K562 (cell line): ENCODE measurements around the gene ARMC12. TPM values are rescaled to one million over a fixed set of nuclear protein-coding genes. Genes with fewer than 3 reads are reported as not detected.

ENCODE experiments used
- ARNT ChIP-seq, 2 experiments: fragments of 450-650 bp; IDR thresholded peaks; 2 replicates each; pipeline ENCODE4 v1.6.1; 2016; ENCODE audit warnings: mild to moderate bottlenecking in 1 of 2
- ATF1 ChIP-seq, 2 experiments: fragments of 450-650 bp in 1 of 2; IDR thresholded peaks; 2 replicates each; pipeline ENCODE4 v1.6.1; 2016; ENCODE audit warnings: missing compliant biosample characterization in 1 of 2, missing genetic modification characterization in 1 of 2
- CGGBP1 ChIP-seq: fragments of 250-450 bp; sonication (Bioruptor Pico); IDR thresholded peaks from 2 replicates; pipeline ENCODE4 v1.9.0; 2021; ENCODE audit warnings: mild to moderate bottlenecking
- CHCHD3 ChIP-seq: fragments of 250-450 bp; sonication (Bioruptor Pico); IDR thresholded peaks from 2 replicates; pipeline ENCODE4 v2.1.2; 2022; ENCODE audit warnings: mild to moderate bottlenecking
- EP400 ChIP-seq: fragments of 450-650 bp; IDR thresholded peaks from 2 replicates; pipeline ENCODE4 v1.6.1; 2017; ENCODE audit warnings: antibody characterized with exemption, mild to moderate bottlenecking, moderate library complexity
- HDAC3 ChIP-seq: fragments of 450-650 bp; IDR thresholded peaks from 2 replicates; pipeline ENCODE4 v1.6.1; 2018; ENCODE audit warnings: borderline replicate concordance, mild to moderate bottlenecking, moderate library complexity; ENCODE audit not compliant: partially characterized antibody
- HMGXB4 ChIP-seq: sonication (generic); formaldehyde crosslinking; IDR thresholded peaks from 2 replicates; pipeline ENCODE4 v1.8.1; 2023; ENCODE audit warnings: mild to moderate bottlenecking, missing genetic modification reagents
- IRF1 ChIP-seq: sonication (generic); formaldehyde crosslinking; IDR thresholded peaks from 2 replicates; pipeline ENCODE4 v1.8.0; 2022; ENCODE audit warnings: missing genetic modification reagents, mild to moderate bottlenecking, borderline replicate concordance
- LARP7 ChIP-seq: fragments of 450-650 bp; IDR thresholded peaks from 2 replicates; pipeline ENCODE4 v1.6.1; 2016
- MLLT1 ChIP-seq, 2 experiments: fragments of 450-650 bp; IDR thresholded peaks; 2 replicates each; pipeline ENCODE4 v1.6.1; 2016
- NFATC3 ChIP-seq: fragments of 450-650 bp; IDR thresholded peaks from 2 replicates; pipeline ENCODE4 v1.6.1; 2017; ENCODE audit warnings: mild to moderate bottlenecking
- NR2C1 ChIP-seq, 2 experiments: fragments of 450-650 bp; IDR thresholded peaks; 2 replicates each; pipeline ENCODE4 v1.6.1; 2017; ENCODE audit warnings: mild to moderate bottlenecking in 2 of 2, antibody characterized with exemption in 1 of 2, inconsistent platforms in 1 of 2, missing compliant biosample characterization in 1 of 2, missing genetic modification characterization in 1 of 2
- PCBP2 ChIP-seq: fragments of 200-400 bp; formaldehyde crosslinking; IDR thresholded peaks from 2 replicates; pipeline ENCODE4 v1.6.1; 2018; ENCODE audit warnings: low read length, low read depth, mild to moderate bottlenecking, moderate library complexity; ENCODE audit not compliant: poor library complexity, severe bottlenecking
- RAD21 ChIP-seq, 2 experiments: fragments of 250-450 bp in 1 of 2; fragments of 450-650 bp in 1 of 2; sonication (Bioruptor Pico) in 1 of 2; formaldehyde crosslinking in 1 of 2; IDR thresholded peaks in 1 of 2; conservative IDR thresholded peaks in 1 of 2; 2 replicates each; pipeline versions ENCODE4 v1.4.0 to v1.8.0; 2020 to 2022; ENCODE audit warnings: mild to moderate bottlenecking in 2 of 2, moderate library complexity in 1 of 2
- SP2 ChIP-seq: IDR thresholded peaks from 2 replicates; pipeline ENCODE4 v1.6.1; 2011; ENCODE audit warnings: mild to moderate bottlenecking, low read depth, low read length, moderate library complexity; ENCODE audit not compliant: poor library complexity, severe bottlenecking; ENCODE audit errors: extremely low read depth
- SUPT5H ChIP-seq: fragments of 450-650 bp; IDR thresholded peaks from 2 replicates; pipeline ENCODE4 v1.6.1; 2016
- TBP ChIP-seq: optimal IDR thresholded peaks from 2 replicates; pipeline ENCODE3; 2011; ENCODE audit warnings: low read depth, low read length, improper control_type of control experiment
- TOE1 ChIP-seq, 2 experiments: fragments of 450-650 bp in 1 of 2; sonication (generic) in 1 of 2; formaldehyde crosslinking in 1 of 2; IDR thresholded peaks; 2 replicates each; pipeline versions ENCODE4 v1.7.1 to v1.8.0; 2016 to 2022; ENCODE audit warnings: borderline replicate concordance in 2 of 2, mild to moderate bottlenecking in 2 of 2, antibody characterized with exemption in 1 of 2, inconsistent platforms in 1 of 2, low read depth in 1 of 2, missing genetic modification reagents in 1 of 2, moderate library complexity in 1 of 2
- ZBTB49 ChIP-seq: sonication (generic); formaldehyde crosslinking; IDR thresholded peaks from 2 replicates; pipeline ENCODE4 v1.8.0; 2022; ENCODE audit warnings: missing genetic modification reagents, mild to moderate bottlenecking, borderline replicate concordance
- ZSCAN29 ChIP-seq: fragments of 450-650 bp; IDR thresholded peaks from 2 replicates; pipeline ENCODE4 v1.6.1; 2017
- polyA plus RNA-seq, 8 experiments: library from polyadenylated mRNA; depleted of rRNA in 4 of 8; stranded (reverse) in 5 of 8; unstranded in 3 of 8; fragments of >200 nt; fragmentation: Nextera tagmentation in 2 of 8; fragmentation: Illumina TruSeq in 1 of 8; extraction: Ambion mirVana in 2 of 8; extraction: Trizol in 1 of 8; gene quantifications; 2 replicates each; pipeline versions ENCODE4 v1.2.1 to v1.2.3, GENCODE V29; 2011 to 2014; ENCODE audit warnings: inconsistent platforms in 1 of 8, missing spikeins in 1 of 8
- total RNA-seq, 7 experiments: library from RNA; depleted of rRNA in 6 of 7; stranded (reverse); fragments of >200 nt in 6 of 7; fragmentation: Illumina TruSeq in 2 of 7; extraction: Trizol in 2 of 7; gene quantifications; 2 replicates each; pipeline versions ENCODE4 v1.2.1 to v1.2.3, GENCODE V29; 2011 to 2021; ENCODE audit warnings: low replicate concordance in 1 of 7

Gene ARMC12
- total and polyA plus RNA-seq, 9 of the 15 experiments (the other 6 are each of a cell fraction or from before 2014, with no cell fraction given), result 0.09 to 0.58 (median 0.31) TPM; not detected in 3

GRCh38 chr6:35731414-35731735 is 5.5 kb upstream of the ARMC12 start (continued):
- no peak for TF ChIP-seq NR2C1 (IDR thresholded peaks at IDR 0.05)
- TF ChIP-seq NR2C1 (tag; IDR thresholded peaks at IDR 0.05), result 0 out of 2 replicates have a peak, but pooled peaks have one; percentile 7
- no peak for TF ChIP-seq EP400
- no peak for TF ChIP-seq RAD21 (CRISPR knock-in tag; conservative IDR thresholded peaks at IDR 0.05 in 1 of 2, IDR thresholded peaks at IDR 0.05 in 1 of 2)
- no peak for TF ChIP-seq CHCHD3 (CRISPR knock-in tag)
- TF ChIP-seq PCBP2, result no peak
- no peak for TF ChIP-seq MLLT1 (IDR thresholded peaks at IDR 0.05)
- peak; percentile 54 for TF ChIP-seq TBP
- no peak for TF ChIP-seq ZBTB49
- no peak for TF ChIP-seq ZSCAN29
- TF ChIP-seq SP2, result no peak
- TF ChIP-seq ARNT (IDR thresholded peaks at IDR 0.05), result no peak
- no peak for TF ChIP-seq CGGBP1
- TF ChIP-seq SUPT5H, result no peak
- TF ChIP-seq HDAC3, result no peak
- no peak for TF ChIP-seq HMGXB4 (CRISPR knock-in tag)
- TF ChIP-seq NFATC3, result no peak
- TF ChIP-seq ATF1 (CRISPR knock-in tag; IDR thresholded peaks at IDR 0.05), result no peak; the same call in 1 of the 2 replicates
- TF ChIP-seq ATF1 (tag; IDR thresholded peaks at IDR 0.05), result peak; percentile 87; the same call in 1 of the 2 replicates
- no peak for TF ChIP-seq LARP7
- TF ChIP-seq IRF1 (CRISPR knock-in tag), result no peak
- no peak for TF ChIP-seq TOE1 (IDR thresholded peaks at IDR 0.05; ENCODE audit: borderline replicate concordance)
- TF ChIP-seq TOE1 (CRISPR knock-in tag; IDR thresholded peaks at IDR 0.05; ENCODE audit: borderline replicate concordance, low read depth), result no peak
